Natural killer cell (primary cell): ENCODE results near the gene ZNF277. TPM values are rescaled to one million over a fixed set of nuclear protein-coding genes. Genes with fewer than 3 reads are reported as not detected.

Experiments
- ATAC-seq, 3 donors: fragments of 150-1000 bp in 2 of 3; fragments of 200-7000 bp in 1 of 3; cut with Tn5 transposase; 1 replicate in 1 of 3; 2 replicates in 2 of 3; pipeline ENCODE4 v1.10.0; 2021; ENCODE audit warnings: mild to moderate bottlenecking in 2 of 3, moderate library complexity in 2 of 3
- DNase-seq, 2 donors: peaks; one replicate each; pipeline versions ENCODE4 v3.0.0 to v3.0.0-alpha.2; 2013 to 2021; ENCODE audit warnings: mixed read lengths in 1 of 2
- H3K27ac ChIP-seq: one replicate; pipeline ENCODE4 v1.5.1; 2013; ENCODE audit warnings: mild to moderate bottlenecking, low read length
- H3K27me3 ChIP-seq: one replicate; pipeline ENCODE4 v1.6.1; 2013; ENCODE audit warnings: low read length; ENCODE audit not compliant: control insufficient read depth, insufficient read depth
- H3K36me3 ChIP-seq: one replicate; pipeline ENCODE4 v1.6.1; 2013; ENCODE audit warnings: low read length; ENCODE audit not compliant: control insufficient read depth, insufficient read depth
- H3K4me1 ChIP-seq: one replicate; pipeline ENCODE4 v1.6.1; 2013; ENCODE audit warnings: low read length; ENCODE audit not compliant: control insufficient read depth, insufficient read depth
- H3K4me3 ChIP-seq: one replicate; pipeline ENCODE4 v1.5.1; 2013; ENCODE audit warnings: low read length
- H3K9me3 ChIP-seq: one replicate; pipeline ENCODE4 v1.6.1; 2013; ENCODE audit warnings: low read length; ENCODE audit not compliant: control insufficient read depth, insufficient read depth
- H3K27ac Mint-ChIP-seq, 2 donors: one replicate each; pipeline ENCODE4 v1.8.0; 2022; ENCODE audit warnings: mild to moderate bottlenecking in 2 of 2, mixed read lengths in 2 of 2, moderate library complexity in 1 of 2
- H3K27me3 Mint-ChIP-seq, 2 donors: one replicate each; pipeline ENCODE4 v1.8.0; 2022; ENCODE audit warnings: low read depth in 2 of 2, mixed read lengths in 2 of 2
- H3K36me3 Mint-ChIP-seq: one replicate; pipeline ENCODE4 v1.8.0; 2022; ENCODE audit warnings: mixed read lengths
- H3K4me1 Mint-ChIP-seq, 2 donors: one replicate each; pipeline ENCODE4 v1.8.0; 2022; ENCODE audit warnings: mixed read lengths in 2 of 2
- H3K4me3 Mint-ChIP-seq: one replicate; pipeline ENCODE4 v1.8.0; 2022; ENCODE audit warnings: mild to moderate bottlenecking, moderate library complexity, mixed read lengths
- H3K9me3 Mint-ChIP-seq, 2 donors: one replicate each; pipeline ENCODE4 v1.8.0; 2022; ENCODE audit warnings: mixed read lengths in 2 of 2
- CTCF ChIP-seq: fragments of 200-600 bp; IDR thresholded peaks from one replicate; pipeline ENCODE4 v1.8.0; 2022; ENCODE audit warnings: antibody characterized with exemption
- WGBS: methylation state at CpG from one replicate; pipeline ENCODE4 v1.1.7; 2013; ENCODE audit warnings: missing lambda C conversion rate; ENCODE audit not compliant: insufficient coverage; 5-methylcytosine and 5-hydroxymethylcytosine counted together
- intact Hi-C: fragments of 100-400 bp; cut with micrococcal nuclease; formaldehyde crosslinking; loops from one replicate; pipeline ENCODE4 v1.14.2; 2022
- total RNA-seq, 4 donors: library from RNA; stranded (reverse); fragments of 120-200 nt in 1 of 4; gene quantifications; one replicate each; pipeline versions ENCODE4 v1.2.3 to v1.2.4, GENCODE V29; 2013 to 2022

Gene ZNF277
- total RNA-seq, 3 donors from 2014 or later (not counting 1 experiment from before 2014, with no cell fraction given) = 13.0 to 20.8 (median 16.7) TPM

- no peak overlapping the region for H3K27ac ChIP-seq
- peak in 1 of 3 donors; percentile 3 for ATAC-seq
Observed at GRCh38 chr7:112205343-112206237, 905 bp upstream of the ZNF277 start.

GRCh38 chr7:112206991-112207592, 597 bp downstream of the ZNF277 start:
- no peak for TF ChIP-seq CTCF
- Mint-ChIP-seq H3K4me3 (peak overlapping the region; percentile 99), H3K9me3 (no peaks in the 10 kb centered on the region), H3K27me3 (peaks cover 23 to 32% of the 10 kb centered on the region in 2 donors), H3K36me3 (no peaks in the 10 kb centered on the region), H3K27ac (peak overlapping the region; percentile 93 to 99), H3K4me1 (peaks cover 41 to 44% of the 10 kb centered on the region in 2 donors)
- no peaks in the 10 kb centered on the region for H3K9me3 ChIP-seq
- DNase-seq (peak in 1 of 2 donors; percentile 25), ATAC-seq (no peak)
- peak overlapping the region; percentile 62 for H3K27ac ChIP-seq
- H3K27me3 ChIP-seq = peaks cover 28% of the 10 kb centered on the region
- peaks cover 21% of the 10 kb centered on the region for H3K4me1 ChIP-seq
- intact Hi-C loops = loop anchor here (1.0 to 10.0 kb wide), 2 partner anchors 243 to 642 kb away; partner anchors contain the start of genes IFRD1 and IMMP2L
- WGBS = 1% methylated on average over 14 of the region's 14 CpGs
- H3K36me3 ChIP-seq = no peaks in the 10 kb centered on the region
- peak overlapping the region; percentile 83 for H3K4me3 ChIP-seq

More at GRCh38 chr7:112205343-112206237, 905 bp upstream of the ZNF277 start:
- WGBS = under 1% methylated on average over 63 of the region's 69 CpGs
- H3K27ac Mint-ChIP-seq = peak overlapping the region in 1 of 2 donors; percentile 99
- intact Hi-C loops = loop anchor here (1.0 to 10.0 kb wide), 2 partner anchors 245 to 641 kb away; partner anchors contain the start of genes IFRD1 and IMMP2L
- peak; percentile 31 to 61 for DNase-seq
- no peak for TF ChIP-seq CTCF
- Histone ChIP-seq H3K9me3 (no peaks in the 10 kb centered on the region), H3K36me3 (no peaks in the 10 kb centered on the region), H3K27me3 (peaks cover 36% of the 10 kb centered on the region), H3K4me3 (peak overlapping the region; percentile 83), H3K4me1 (peaks cover 21% of the 10 kb centered on the region)
- H3K4me3 Mint-ChIP-seq = peak overlapping the region; percentile 99
- H3K9me3 Mint-ChIP-seq = no peaks in the 10 kb centered on the region
- H3K36me3 Mint-ChIP-seq = no peaks in the 10 kb centered on the region
- H3K4me1 Mint-ChIP-seq = peaks cover 31 to 35% of the 10 kb centered on the region in 2 donors
- peaks cover 36 to 47% of the 10 kb centered on the region in 2 donors for H3K27me3 Mint-ChIP-seq

GRCh38 chr7:112207765-112208164, 1.3 kb downstream of the ZNF277 start:
- Histone ChIP-seq H3K4me3 (no peak overlapping the region), H3K27me3 (peaks cover 21% of the 10 kb centered on the region), H3K4me1 (peaks cover 21% of the 10 kb centered on the region), H3K9me3 (no peaks in the 10 kb centered on the region), H3K36me3 (no peaks in the 10 kb centered on the region), H3K27ac (no peak overlapping the region)
- Mint-ChIP-seq H3K4me1 (peaks cover 41 to 47% of the 10 kb centered on the region in 2 donors), H3K9me3 (no peaks in the 10 kb centered on the region), H3K36me3 (no peaks in the 10 kb centered on the region), H3K27me3 (peaks cover 19 to 26% of the 10 kb centered on the region in 2 donors), H3K27ac (peak overlapping the region; percentile 93 to 99), H3K4me3 (peak overlapping the region; percentile 99)
- DNase-seq (no peak), ATAC-seq (no peak)
- intact Hi-C loops = loop anchor here (10.0 kb wide), 1 partner anchor 643 kb away; the partner anchor contains the start of gene IMMP2L
- WGBS = 99% methylated on average over 6 of the region's 6 CpGs
- TF ChIP-seq CTCF = no peak
